Measurements from ENCODE around the gene LRP5.

GRCh38 chr11:68420171-68420570 is 107.8 kb downstream of the LRP5 start:
- TF ChIP-seq CTCF (IDR thresholded peaks at IDR 0.05) (no peak), POLR2A (IDR thresholded peaks at IDR 0.05) (no peak)
